Measurements from ENCODE around the gene GKN2.

GKN2 gene

GRCh38 chr2:68952887-68953521 lies at the start of gene GKN2:
TSS of gene GKN2 (minus strand) at chr2:68952893. CDS start at chr2:68952861, 32 bp downstream.
- DNase-seq (ENCODE audit: low read depth in 2 of 2), result no peak

- no peak for DNase-seq (ENCODE audit: low read depth in 2 of 2)
Measured at GRCh38 chr2:69001879-69002278, 49.2 kb upstream of the GKN2 start.

GRCh38 chr2:68997401-68997800 lies 44.7 kb upstream of the GKN2 start:
- DNase-seq (ENCODE audit: low read depth in 2 of 2), result no peak

- DNase-seq (ENCODE audit: low read depth in 2 of 2), result no peak
Measured at GRCh38 chr2:68995916-68996315, 43.2 kb upstream of the GKN2 start.

GRCh38 chr2:68994864-68995263 lies 42.2 kb upstream of the GKN2 start:
- DNase-seq (ENCODE audit: low read depth in 2 of 2), result peak in 1 of 2 experiments; percentile 46

GRCh38 chr2:68993660-68994059 lies 41.0 kb upstream of the GKN2 start:
- no peak for DNase-seq (ENCODE audit: low read depth in 2 of 2)

GRCh38 chr2:68992933-68993332 lies 40.2 kb upstream of the GKN2 start:
- no peak for DNase-seq (ENCODE audit: low read depth in 2 of 2)

GRCh38 chr2:68992341-68992740 lies 39.6 kb upstream of the GKN2 start:
- DNase-seq (ENCODE audit: low read depth in 2 of 2), result no peak

- no peak for DNase-seq (ENCODE audit: low read depth in 2 of 2)
Measured at GRCh38 chr2:68989035-68989434, 36.3 kb upstream of the GKN2 start.

GRCh38 chr2:68987021-68987503 lies 34.4 kb upstream of the GKN2 start:
- DNase-seq (ENCODE audit: low read depth in 2 of 2), result no peak

- DNase-seq (ENCODE audit: low read depth in 2 of 2), result no peak
Measured at GRCh38 chr2:68980956-68981355, 28.3 kb upstream of the GKN2 start.

- no peak for DNase-seq (ENCODE audit: low read depth in 2 of 2)
Measured at GRCh38 chr2:68978098-68978497, 25.4 kb upstream of the GKN2 start.

GRCh38 chr2:68977453-68977852 lies 24.8 kb upstream of the GKN2 start:
- DNase-seq (ENCODE audit: low read depth in 2 of 2), result no peak

- DNase-seq (ENCODE audit: low read depth in 2 of 2), result no peak
Measured at GRCh38 chr2:68975844-68976243, 23.2 kb upstream of the GKN2 start.

GRCh38 chr2:68974946-68975665 lies 22.4 kb upstream of the GKN2 start:
- DNase-seq (ENCODE audit: low read depth in 2 of 2), result no peak

- no peak for DNase-seq (ENCODE audit: low read depth in 2 of 2)
Measured at GRCh38 chr2:68974251-68974650, 21.6 kb upstream of the GKN2 start, which contains the start of gene GKN1. TSS of gene GKN1 (plus strand) at chr2:68974636. CDS start at chr2:68974678, 42 bp downstream.

- DNase-seq (ENCODE audit: low read depth in 2 of 2), result peak; percentile 91
Measured at GRCh38 chr2:68971591-68972231, 19.0 kb upstream of the GKN2 start.

GRCh38 chr2:68970566-68971265 lies 18.0 kb upstream of the GKN2 start:
- peak in 1 of 2 experiments; percentile 14 for DNase-seq (ENCODE audit: low read depth in 2 of 2)

- no peak for DNase-seq (ENCODE audit: low read depth in 2 of 2)
Measured at GRCh38 chr2:68969736-68970490, 17.2 kb upstream of the GKN2 start.

- no peak for DNase-seq (ENCODE audit: low read depth in 2 of 2)
Measured at GRCh38 chr2:68968221-68968620, 15.5 kb upstream of the GKN2 start.

- no peak for DNase-seq (ENCODE audit: low read depth in 2 of 2)
Measured at GRCh38 chr2:68964282-68964681, 11.6 kb upstream of the GKN2 start.

Data from fibroblast of skin of left quadriceps (primary cell).